ENCODE measurements around the gene TEX29. TPM values are rescaled to one million over a fixed set of nuclear protein-coding genes. Genes with fewer than 3 reads are reported as not detected.

Gene TEX29
- total and polyA plus RNA-seq, 5 donors = 0.25 to 0.48 TPM; not detected in 3

DNA sequence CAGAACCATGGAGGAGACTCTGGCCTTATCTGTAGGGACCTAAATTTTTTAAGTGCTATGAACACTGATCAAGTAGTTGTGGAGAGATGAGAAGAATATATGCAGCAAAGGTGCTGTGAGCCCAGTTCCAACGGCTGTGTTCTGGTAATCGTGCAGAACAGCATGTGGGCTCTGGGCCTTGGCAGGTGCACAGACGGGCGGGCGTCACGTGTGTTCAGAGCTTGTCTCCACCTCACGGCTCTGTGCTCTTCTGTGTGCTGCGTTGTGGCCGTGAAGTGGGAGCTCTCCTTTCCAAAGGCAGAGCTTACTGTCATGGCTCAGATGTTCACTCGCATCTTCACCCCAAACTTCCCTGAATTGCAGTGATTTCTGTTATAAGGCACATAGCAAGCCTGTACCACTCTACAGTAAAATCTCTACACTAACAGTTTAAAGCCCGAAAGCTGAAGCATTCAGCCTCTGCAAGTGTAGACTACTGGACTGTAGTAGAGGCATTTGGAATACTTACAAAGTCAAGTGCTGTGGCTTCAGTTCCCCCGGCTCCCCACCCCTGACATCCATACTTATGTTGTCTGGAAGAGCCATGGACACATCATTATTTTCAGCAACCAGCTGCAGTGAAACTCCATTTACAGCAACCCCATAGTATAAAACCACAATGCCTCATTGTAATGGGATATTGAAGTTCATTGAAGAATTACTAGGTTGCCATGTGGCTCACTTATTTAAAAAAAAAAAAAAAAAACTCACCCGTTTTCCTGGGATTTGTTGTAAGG, 27.5 kb upstream of the TEX29 start:
- no peaks in the 10 kb centered on the region for H3K27me3 ChIP-seq (ENCODE audit: control insufficient read depth, insufficient read depth)
- WGBS = 91% methylated on average over 13 of the region's 13 CpGs
- no peaks in the 10 kb centered on the region for H3K9me3 ChIP-seq (ENCODE audit: control insufficient read depth, low read length)
- DNase-seq = no peak
- intact Hi-C loops (cut with DNase I) = no loop called here
- H3K27ac ChIP-seq (ENCODE audit: low read length) = no peak overlapping the region
- H3K4me1 ChIP-seq (ENCODE audit: control insufficient read depth, insufficient read depth, low read length) = no peaks in the 10 kb centered on the region
- ATAC-seq = no peak
- H3K4me3 ChIP-seq (ENCODE audit: low read length) = no peak overlapping the region

DNA sequence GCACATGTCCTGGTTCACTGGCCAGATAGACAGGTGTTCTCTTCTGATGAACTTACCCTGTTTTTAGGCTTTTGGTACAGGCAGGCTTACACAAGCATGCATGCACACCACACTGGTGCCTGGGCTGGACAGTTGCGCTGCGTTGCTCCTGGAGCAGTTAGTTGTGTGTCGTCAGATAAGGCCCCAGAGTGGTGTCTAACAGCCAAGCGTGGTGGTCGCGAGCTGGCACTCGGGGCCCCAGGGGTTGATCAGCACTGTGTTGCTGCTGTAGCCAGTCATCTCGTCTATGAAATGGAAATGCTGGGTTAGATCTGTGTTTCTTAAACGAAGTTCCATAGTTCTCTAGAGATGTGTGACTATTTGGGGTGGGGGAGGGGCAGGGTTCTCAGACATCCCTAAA, 24.6 kb upstream of the TEX29 start:
- ATAC-seq = no peak
- no peak overlapping the region for H3K27ac ChIP-seq (ENCODE audit: low read length)
- H3K27me3 ChIP-seq (ENCODE audit: control insufficient read depth, insufficient read depth) = no peaks in the 10 kb centered on the region
- 89% methylated on average over 9 of the region's 9 CpGs for WGBS
- intact Hi-C loops (cut with DNase I) = no loop called here
- no peak overlapping the region for H3K4me3 ChIP-seq (ENCODE audit: low read length)
- DNase-seq = no peak
- no peaks in the 10 kb centered on the region for H3K9me3 ChIP-seq (ENCODE audit: control insufficient read depth, low read length)
- H3K4me1 ChIP-seq (ENCODE audit: control insufficient read depth, insufficient read depth, low read length) = no peaks in the 10 kb centered on the region

DNA sequence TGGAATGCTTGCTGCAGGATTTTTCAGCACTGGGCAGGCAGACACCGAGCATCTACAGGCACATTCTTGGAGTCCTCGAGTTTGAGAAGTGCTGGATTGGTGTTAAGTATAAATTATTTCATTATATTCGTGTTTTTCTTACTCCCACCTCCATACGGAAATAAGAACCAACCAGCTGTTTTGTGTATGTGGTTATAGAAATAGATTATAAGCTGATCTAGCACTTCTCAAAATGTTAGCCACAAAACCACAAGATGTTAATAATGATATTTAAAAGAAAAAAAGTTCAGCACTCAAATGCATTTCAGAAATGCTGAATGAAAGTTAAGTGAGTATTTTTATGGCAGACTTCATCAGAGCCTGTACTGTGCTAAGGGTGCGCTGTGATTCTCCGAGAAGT, 24.0 kb upstream of the TEX29 start:
- H3K4me3 ChIP-seq (ENCODE audit: low read length) = no peak overlapping the region
- H3K4me1 ChIP-seq (ENCODE audit: control insufficient read depth, insufficient read depth, low read length) = no peaks in the 10 kb centered on the region
- H3K27ac ChIP-seq (ENCODE audit: low read length) = no peak overlapping the region
- H3K9me3 ChIP-seq (ENCODE audit: control insufficient read depth, low read length) = no peaks in the 10 kb centered on the region
- intact Hi-C loops (cut with DNase I) = no loop called here
- WGBS = 82% methylated on average over 6 of the region's 6 CpGs
- DNase-seq = no peak
- ATAC-seq = no peak
- H3K27me3 ChIP-seq (ENCODE audit: control insufficient read depth, insufficient read depth) = no peaks in the 10 kb centered on the region

- H3K4me3 ChIP-seq (ENCODE audit: low read length) = no peak overlapping the region
- DNase-seq = no peak
- intact Hi-C loops (cut with DNase I) = no loop called here
- no peaks in the 10 kb centered on the region for H3K4me1 ChIP-seq (ENCODE audit: control insufficient read depth, insufficient read depth, low read length)
- WGBS = 71% methylated on average over 13 of the region's 13 CpGs
- no peaks in the 10 kb centered on the region for H3K27me3 ChIP-seq (ENCODE audit: control insufficient read depth, insufficient read depth)
- H3K9me3 ChIP-seq (ENCODE audit: control insufficient read depth, low read length) = no peaks in the 10 kb centered on the region
- peak in 1 of 2 donors; percentile 30 for ATAC-seq
- H3K27ac ChIP-seq (ENCODE audit: low read length) = no peak overlapping the region
Measured at GRCh38 chr13:111298214-111298975, 22.0 kb upstream of the TEX29 start.

- WGBS = 85% methylated on average over 22 of the region's 22 CpGs
- ATAC-seq = peak; percentile 53 to 74
- no peak overlapping the region for H3K27ac ChIP-seq (ENCODE audit: low read length)
Measured at GRCh38 chr13:111302045-111302726, 18.3 kb upstream of the TEX29 start.

GRCh38 chr13:111303559-111303958, 16.9 kb upstream of the TEX29 start:
- intact Hi-C loops (cut with DNase I) = no loop called here
- Histone ChIP-seq H3K27ac (ENCODE audit: low read length) (no peak overlapping the region), H3K4me1 (ENCODE audit: control insufficient read depth, insufficient read depth, low read length) (no peaks in the 10 kb centered on the region), H3K4me3 (ENCODE audit: low read length) (no peak overlapping the region), H3K27me3 (ENCODE audit: control insufficient read depth, insufficient read depth) (no peaks in the 10 kb centered on the region), H3K9me3 (ENCODE audit: control insufficient read depth, low read length) (no peaks in the 10 kb centered on the region)
- DNase-seq (no peak), ATAC-seq (no peak)
- WGBS = 98% methylated on average over 11 of the region's 11 CpGs

More at GRCh38 chr13:111302045-111302726, 18.3 kb upstream of the TEX29 start:
- Histone ChIP-seq H3K27me3 (ENCODE audit: control insufficient read depth, insufficient read depth) (no peaks in the 10 kb centered on the region), H3K4me1 (ENCODE audit: control insufficient read depth, insufficient read depth, low read length) (no peaks in the 10 kb centered on the region), H3K4me3 (ENCODE audit: low read length) (no peak overlapping the region), H3K9me3 (ENCODE audit: control insufficient read depth, low read length) (no peaks in the 10 kb centered on the region)
- peak in 1 of 3 donors; percentile 55 for DNase-seq
- intact Hi-C loops (cut with DNase I) = no loop called here

DNA sequence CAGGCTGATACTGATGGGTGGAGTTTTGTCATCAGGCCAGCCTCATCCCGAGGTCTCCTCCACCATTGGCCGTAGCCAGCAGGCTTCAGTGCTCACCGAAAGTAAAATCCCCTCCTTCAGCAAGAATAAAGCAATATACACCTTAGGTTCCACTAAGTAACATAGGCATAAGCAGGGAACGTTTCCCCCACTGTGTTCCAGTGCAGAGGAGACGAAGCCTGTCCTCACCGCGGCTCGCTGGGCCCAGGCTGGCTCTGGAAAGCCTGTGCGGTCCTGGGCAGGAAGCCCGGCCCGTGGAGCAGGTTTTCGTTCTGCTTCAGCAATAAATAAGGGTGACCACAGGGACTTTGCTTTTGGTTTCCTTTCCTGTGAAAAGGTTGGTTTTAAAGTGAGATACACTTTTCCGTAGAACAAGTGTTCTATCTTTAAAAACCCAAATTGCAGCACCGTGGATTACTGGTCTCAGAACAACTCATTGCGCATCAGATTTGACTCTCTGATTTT, 16.3 kb upstream of the TEX29 start:
- no peaks in the 10 kb centered on the region for H3K9me3 ChIP-seq (ENCODE audit: control insufficient read depth, low read length)
- WGBS = 94% methylated on average over 15 of the region's 15 CpGs
- DNase-seq (no peak), ATAC-seq (no peak)
- H3K4me1 ChIP-seq (ENCODE audit: control insufficient read depth, insufficient read depth, low read length) = no peaks in the 10 kb centered on the region
- no peak overlapping the region for H3K4me3 ChIP-seq (ENCODE audit: low read length)
- H3K27me3 ChIP-seq (ENCODE audit: control insufficient read depth, insufficient read depth) = no peaks in the 10 kb centered on the region
- intact Hi-C loops (cut with DNase I) = no loop called here
- no peak overlapping the region for H3K27ac ChIP-seq (ENCODE audit: low read length)

GRCh38 chr13:111304603-111305289, 15.7 kb upstream of the TEX29 start:
- intact Hi-C loops (cut with DNase I) = no loop called here
- Histone ChIP-seq H3K9me3 (ENCODE audit: control insufficient read depth, low read length) (no peaks in the 10 kb centered on the region), H3K4me3 (ENCODE audit: low read length) (no peak overlapping the region), H3K4me1 (ENCODE audit: control insufficient read depth, insufficient read depth, low read length) (no peaks in the 10 kb centered on the region), H3K27ac (ENCODE audit: low read length) (no peak overlapping the region), H3K27me3 (ENCODE audit: control insufficient read depth, insufficient read depth) (no peaks in the 10 kb centered on the region)
- peak in 1 of 3 donors; percentile 41 for DNase-seq
- no peak for ATAC-seq
- 96% methylated on average over 20 of the region's 20 CpGs for WGBS

DNA sequence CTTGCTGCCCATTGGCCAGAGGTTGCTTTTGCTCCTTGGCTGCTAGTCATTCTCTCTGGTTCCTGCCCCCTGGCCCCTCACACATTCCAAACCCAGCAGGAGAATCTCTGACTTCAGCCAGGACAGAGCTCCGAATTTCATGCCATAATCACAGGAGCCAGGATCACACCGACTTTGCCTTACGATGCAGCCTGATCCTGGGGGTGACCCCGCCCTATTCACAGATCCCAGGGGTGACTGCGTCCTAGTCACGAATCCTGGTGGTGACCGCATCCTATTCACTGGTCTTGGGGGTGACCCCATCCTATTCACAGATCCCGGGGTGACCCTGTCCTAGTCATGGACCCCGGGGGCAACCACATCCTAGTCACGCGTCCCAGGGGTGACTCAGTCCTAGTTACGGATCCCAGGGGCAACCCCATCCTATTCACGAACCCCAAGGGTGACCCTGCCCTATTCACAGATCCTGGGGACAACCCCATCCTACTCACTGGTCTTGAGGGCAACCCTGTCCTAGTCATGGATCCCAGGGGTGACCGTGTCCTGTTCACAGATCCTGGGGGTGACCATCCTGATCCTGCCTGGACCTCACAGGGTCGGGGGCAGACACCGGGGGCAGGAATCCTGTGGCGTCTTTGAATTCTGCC, 7.4 kb upstream of the TEX29 start:
- H3K27me3 ChIP-seq (ENCODE audit: control insufficient read depth, insufficient read depth) = no peaks in the 10 kb centered on the region
- H3K27ac ChIP-seq (ENCODE audit: low read length) = no peak overlapping the region
- WGBS = 98% methylated on average over 17 of the region's 17 CpGs
- intact Hi-C loops (cut with DNase I) = no loop called here
- ATAC-seq (no peak), DNase-seq (no peak)
- H3K4me1 ChIP-seq (ENCODE audit: control insufficient read depth, insufficient read depth, low read length) = no peaks in the 10 kb centered on the region
- H3K9me3 ChIP-seq (ENCODE audit: control insufficient read depth, low read length) = no peaks in the 10 kb centered on the region
- H3K4me3 ChIP-seq (ENCODE audit: low read length) = no peak overlapping the region

DNA sequence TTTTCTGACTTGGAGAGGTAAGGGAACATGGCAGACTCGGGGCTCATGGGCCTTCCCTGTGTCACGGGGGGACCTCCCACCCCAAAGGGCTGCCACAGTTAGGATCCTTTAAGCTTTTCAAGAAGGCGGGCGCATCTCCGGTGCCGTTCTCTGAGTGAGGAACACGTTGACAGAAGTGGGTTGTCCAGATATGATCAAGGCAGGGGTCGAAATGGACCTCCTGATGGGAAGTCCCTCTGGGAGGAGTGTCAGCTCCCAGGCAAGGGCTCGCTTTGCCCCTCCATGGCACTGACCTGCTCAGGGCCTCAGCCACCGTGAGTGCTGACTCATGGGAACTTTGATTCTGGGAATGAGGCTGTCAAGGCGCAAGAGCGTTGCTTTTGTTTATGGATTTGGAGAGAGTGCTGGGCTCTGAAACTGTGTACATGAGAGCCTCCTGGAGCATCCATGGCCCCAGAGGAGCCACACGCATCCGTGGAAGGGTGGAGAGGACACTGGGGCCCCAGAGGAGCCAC, 6.5 kb upstream of the TEX29 start:
- WGBS = 80% methylated on average over 14 of the region's 14 CpGs
- ATAC-seq (no peak), DNase-seq (no peak)
- Histone ChIP-seq H3K27me3 (ENCODE audit: control insufficient read depth, insufficient read depth) (no peaks in the 10 kb centered on the region), H3K27ac (ENCODE audit: low read length) (no peak overlapping the region), H3K4me1 (ENCODE audit: control insufficient read depth, insufficient read depth, low read length) (no peaks in the 10 kb centered on the region), H3K4me3 (ENCODE audit: low read length) (no peak overlapping the region), H3K9me3 (ENCODE audit: control insufficient read depth, low read length) (no peaks in the 10 kb centered on the region)
- intact Hi-C loops (cut with DNase I) = no loop called here

Data from right cardiac atrium (tissue), 5 donors.